ENCODE measurements around the gene FOXP1. TPM values are rescaled to one million over a fixed set of nuclear protein-coding genes. Genes with fewer than 3 reads are reported as not detected.

FOXP1 gene
- total RNA-seq, 1 experiment from 2014 or later = 24.7 TPM

GRCh38 chr3:71125738-71126137 lies 457.8 kb downstream of the FOXP1 start:
- Histone ChIP-seq H3K4me3 (ENCODE audit: insufficient read depth, low read depth, low read length) (no peak overlapping the region), H3K27me3 (ENCODE audit: control insufficient read depth, insufficient read depth, low read length) (no peaks in the 10 kb centered on the region), H3K36me3 (replicated peaks; ENCODE audit: control insufficient read depth, insufficient read depth, low read length) (no peaks in the 10 kb centered on the region)
- DNase-seq = no peak

- no peaks in the 10 kb centered on the region for H3K36me3 ChIP-seq (replicated peaks; ENCODE audit: control insufficient read depth, insufficient read depth, low read length)
- DNase-seq = no peak
- H3K27me3 ChIP-seq (ENCODE audit: control insufficient read depth, insufficient read depth, low read length) = no peaks in the 10 kb centered on the region
- no peak overlapping the region for H3K4me3 ChIP-seq (ENCODE audit: insufficient read depth, low read depth, low read length)
Observed at GRCh38 chr3:71124048-71124447, 459.5 kb downstream of the FOXP1 start.

GRCh38 chr3:71122641-71123040 lies 460.9 kb downstream of the FOXP1 start:
- DNase-seq = no peak
- Histone ChIP-seq H3K36me3 (replicated peaks; ENCODE audit: control insufficient read depth, insufficient read depth, low read length) (no peaks in the 10 kb centered on the region), H3K4me3 (ENCODE audit: insufficient read depth, low read depth, low read length) (no peak overlapping the region), H3K27me3 (ENCODE audit: control insufficient read depth, insufficient read depth, low read length) (no peaks in the 10 kb centered on the region)

GRCh38 chr3:71121429-71122167 lies 461.9 kb downstream of the FOXP1 start:
- H3K27me3 ChIP-seq (ENCODE audit: control insufficient read depth, insufficient read depth, low read length) = no peaks in the 10 kb centered on the region
- no peak for DNase-seq
- no peaks in the 10 kb centered on the region for H3K36me3 ChIP-seq (replicated peaks; ENCODE audit: control insufficient read depth, insufficient read depth, low read length)
- no peak overlapping the region for H3K4me3 ChIP-seq (ENCODE audit: insufficient read depth, low read depth, low read length)

GRCh38 chr3:71120012-71120411 lies 463.5 kb downstream of the FOXP1 start:
- DNase-seq = no peak
- Histone ChIP-seq H3K27me3 (ENCODE audit: control insufficient read depth, insufficient read depth, low read length) (no peaks in the 10 kb centered on the region), H3K4me3 (ENCODE audit: insufficient read depth, low read depth, low read length) (no peak overlapping the region), H3K36me3 (replicated peaks; ENCODE audit: control insufficient read depth, insufficient read depth, low read length) (no peaks in the 10 kb centered on the region)

GRCh38 chr3:71119171-71119570 lies 464.4 kb downstream of the FOXP1 start:
- DNase-seq = no peak
- no peak overlapping the region for H3K4me3 ChIP-seq (ENCODE audit: insufficient read depth, low read depth, low read length)
- H3K36me3 ChIP-seq (replicated peaks; ENCODE audit: control insufficient read depth, insufficient read depth, low read length) = no peaks in the 10 kb centered on the region
- H3K27me3 ChIP-seq (ENCODE audit: control insufficient read depth, insufficient read depth, low read length) = no peaks in the 10 kb centered on the region

- H3K36me3 ChIP-seq (replicated peaks; ENCODE audit: control insufficient read depth, insufficient read depth, low read length) = no peaks in the 10 kb centered on the region
- no peak for DNase-seq
- no peak overlapping the region for H3K4me3 ChIP-seq (ENCODE audit: insufficient read depth, low read depth, low read length)
- no peaks in the 10 kb centered on the region for H3K27me3 ChIP-seq (ENCODE audit: control insufficient read depth, insufficient read depth, low read length)
Observed at GRCh38 chr3:71118436-71118835, 465.1 kb downstream of the FOXP1 start.

GRCh38 chr3:71117572-71118247 lies 465.8 kb downstream of the FOXP1 start:
- no peak overlapping the region for H3K4me3 ChIP-seq (ENCODE audit: insufficient read depth, low read depth, low read length)
- no peaks in the 10 kb centered on the region for H3K36me3 ChIP-seq (replicated peaks; ENCODE audit: control insufficient read depth, insufficient read depth, low read length)
- DNase-seq = no peak
- no peaks in the 10 kb centered on the region for H3K27me3 ChIP-seq (ENCODE audit: control insufficient read depth, insufficient read depth, low read length)

- Histone ChIP-seq H3K36me3 (replicated peaks; ENCODE audit: control insufficient read depth, insufficient read depth, low read length) (no peaks in the 10 kb centered on the region), H3K4me3 (ENCODE audit: insufficient read depth, low read depth, low read length) (no peak overlapping the region), H3K27me3 (ENCODE audit: control insufficient read depth, insufficient read depth, low read length) (no peaks in the 10 kb centered on the region)
- DNase-seq = no peak
Observed at GRCh38 chr3:71114610-71115009, 468.9 kb downstream of the FOXP1 start.

GRCh38 chr3:71112576-71112975 lies 471.0 kb downstream of the FOXP1 start:
- Histone ChIP-seq H3K36me3 (replicated peaks; ENCODE audit: control insufficient read depth, insufficient read depth, low read length) (no peaks in the 10 kb centered on the region), H3K4me3 (ENCODE audit: insufficient read depth, low read depth, low read length) (no peak overlapping the region), H3K27me3 (ENCODE audit: control insufficient read depth, insufficient read depth, low read length) (no peaks in the 10 kb centered on the region)
- no peak for DNase-seq

- no peak for DNase-seq
- no peaks in the 10 kb centered on the region for H3K27me3 ChIP-seq (ENCODE audit: control insufficient read depth, insufficient read depth, low read length)
- no peaks in the 10 kb centered on the region for H3K36me3 ChIP-seq (replicated peaks; ENCODE audit: control insufficient read depth, insufficient read depth, low read length)
- H3K4me3 ChIP-seq (ENCODE audit: insufficient read depth, low read depth, low read length) = no peak overlapping the region
Observed at GRCh38 chr3:71111784-71112440, 471.6 kb downstream of the FOXP1 start.

- Histone ChIP-seq H3K4me3 (ENCODE audit: insufficient read depth, low read depth, low read length) (no peak overlapping the region), H3K27me3 (ENCODE audit: control insufficient read depth, insufficient read depth, low read length) (no peaks in the 10 kb centered on the region), H3K36me3 (replicated peaks; ENCODE audit: control insufficient read depth, insufficient read depth, low read length) (no peaks in the 10 kb centered on the region)
- no peak for DNase-seq
Observed at GRCh38 chr3:71110385-71111222, 472.9 kb downstream of the FOXP1 start.

- DNase-seq = no peak
- Histone ChIP-seq H3K36me3 (replicated peaks; ENCODE audit: control insufficient read depth, insufficient read depth, low read length) (no peaks in the 10 kb centered on the region), H3K27me3 (ENCODE audit: control insufficient read depth, insufficient read depth, low read length) (no peaks in the 10 kb centered on the region), H3K4me3 (ENCODE audit: insufficient read depth, low read depth, low read length) (no peak overlapping the region)
Observed at GRCh38 chr3:71109977-71110285, 473.6 kb downstream of the FOXP1 start.

- DNase-seq = no peak
- Histone ChIP-seq H3K4me3 (ENCODE audit: insufficient read depth, low read depth, low read length) (no peak overlapping the region), H3K27me3 (ENCODE audit: control insufficient read depth, insufficient read depth, low read length) (no peaks in the 10 kb centered on the region), H3K36me3 (replicated peaks; ENCODE audit: control insufficient read depth, insufficient read depth, low read length) (no peaks in the 10 kb centered on the region)
Observed at GRCh38 chr3:71109241-71109976, 474.1 kb downstream of the FOXP1 start.

All from H7 (cell line).